ENCODE data around the gene FCER1A.
"Not testable (repeated sequence)": the region's sequence is repeated elsewhere in the genome, so short reads cannot be mapped to it uniquely, and the experiment has no call there.

The FCER1A gene

DNA sequence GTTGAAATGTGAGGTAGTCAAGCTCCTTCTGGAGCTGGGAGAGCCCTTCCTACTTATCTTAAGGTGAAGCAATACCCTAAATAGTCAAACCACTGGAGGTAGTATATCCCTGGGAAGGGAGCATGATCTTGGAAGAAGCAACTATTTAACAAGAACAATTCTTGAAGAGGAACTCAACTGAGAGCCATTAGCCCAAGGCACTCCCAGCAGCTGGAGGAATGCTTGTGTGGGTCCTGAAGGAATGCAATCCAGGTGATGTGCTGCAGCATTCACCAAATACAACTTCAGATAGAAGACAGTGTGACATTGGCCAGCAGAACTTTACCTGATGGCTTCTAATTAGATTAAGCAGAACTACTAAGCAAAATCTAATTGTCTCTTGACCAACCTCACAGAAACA is 9.5 kb downstream of the FCER1A start:
- Histone ChIP-seq H3K4me1 (ENCODE audit: insufficient read depth, low read length) (no peaks in the 10 kb centered on the region), H3K27me3 (ENCODE audit: insufficient read depth, low read length) (no peaks in the 10 kb centered on the region), H3K4me3 (ENCODE audit: low read length) (no peak overlapping the region), H3K9me3 (ENCODE audit: low read length) (no peaks in the 10 kb centered on the region), H3K36me3 (ENCODE audit: insufficient read depth, low read length) (no peaks in the 10 kb centered on the region), H2AFZ (ENCODE audit: low read depth, low read length) (no peak overlapping the region)

DNA sequence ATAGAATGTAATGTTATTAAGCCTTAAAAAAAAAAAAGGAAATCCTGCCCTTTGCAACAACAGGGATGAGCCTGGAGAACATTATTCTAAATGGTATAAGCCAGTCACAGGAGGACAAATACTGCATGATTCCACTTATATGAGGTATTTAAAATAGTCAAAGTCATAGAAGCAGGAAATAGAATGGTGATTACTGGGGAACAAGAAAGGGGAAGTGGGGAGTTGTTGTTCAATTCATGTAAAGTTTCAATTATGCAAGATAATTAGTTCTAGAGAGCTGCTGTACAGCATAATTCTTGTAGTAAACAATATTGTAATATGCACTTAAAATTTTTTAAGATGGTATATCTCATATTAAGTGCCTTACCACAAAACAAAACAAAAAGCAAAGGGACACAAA is 13.2 kb downstream of the FCER1A start:
- Histone ChIP-seq H3K4me1 (ENCODE audit: insufficient read depth, low read length) (no peaks in the 10 kb centered on the region), H2AFZ (ENCODE audit: low read depth, low read length) (no peak overlapping the region), H3K36me3 (ENCODE audit: insufficient read depth, low read length) (no peaks in the 10 kb centered on the region), H3K4me3 (ENCODE audit: low read length) (no peak overlapping the region), H3K27me3 (ENCODE audit: insufficient read depth, low read length) (peaks cover 3% of the 10 kb centered on the region), H3K9me3 (ENCODE audit: low read length) (no peaks in the 10 kb centered on the region)

DNA sequence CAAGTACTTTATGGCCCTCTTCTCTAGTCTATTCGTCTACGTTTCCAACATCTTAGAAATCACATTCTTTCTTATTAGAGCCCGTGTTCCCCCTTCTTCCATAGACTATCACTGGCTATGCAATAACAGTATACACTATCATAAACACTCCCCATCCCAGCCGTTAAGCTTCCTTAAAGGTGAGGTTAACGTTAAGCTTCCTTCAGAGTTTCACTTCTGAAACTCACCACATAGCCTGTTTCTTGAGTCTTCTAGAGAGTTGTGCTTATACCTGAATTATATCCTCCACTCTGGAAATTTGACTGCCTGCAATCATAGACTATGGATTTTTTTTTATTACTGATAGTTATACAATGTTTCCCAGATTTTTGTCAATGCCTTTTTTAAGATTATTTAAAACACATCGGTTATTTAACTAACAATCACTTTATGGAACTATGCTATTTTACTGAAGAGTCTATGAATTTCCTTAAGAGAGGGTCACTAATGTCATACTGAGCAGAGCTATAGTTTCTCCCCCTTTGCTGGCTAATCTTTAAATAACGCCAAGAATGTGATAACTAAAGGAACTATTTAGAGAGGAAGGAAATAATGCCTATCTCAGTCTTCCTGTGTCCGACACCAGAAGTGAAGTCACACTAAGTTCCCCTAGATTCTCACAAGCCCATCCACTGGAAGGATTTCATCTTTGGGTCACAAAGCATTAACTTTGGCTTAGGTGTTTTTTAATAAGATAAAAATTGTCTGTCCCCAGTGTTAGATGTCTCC is 16.8 kb downstream of the FCER1A start:
- Histone ChIP-seq H3K4me3 (ENCODE audit: low read length) (no peak overlapping the region), H3K27me3 (ENCODE audit: insufficient read depth, low read length) (peaks cover 3% of the 10 kb centered on the region), H3K4me1 (ENCODE audit: insufficient read depth, low read length) (no peaks in the 10 kb centered on the region), H2AFZ (ENCODE audit: low read depth, low read length) (no peak overlapping the region), H3K9me3 (ENCODE audit: low read length) (no peaks in the 10 kb centered on the region), H3K36me3 (ENCODE audit: insufficient read depth, low read length) (no peaks in the 10 kb centered on the region)

DNA sequence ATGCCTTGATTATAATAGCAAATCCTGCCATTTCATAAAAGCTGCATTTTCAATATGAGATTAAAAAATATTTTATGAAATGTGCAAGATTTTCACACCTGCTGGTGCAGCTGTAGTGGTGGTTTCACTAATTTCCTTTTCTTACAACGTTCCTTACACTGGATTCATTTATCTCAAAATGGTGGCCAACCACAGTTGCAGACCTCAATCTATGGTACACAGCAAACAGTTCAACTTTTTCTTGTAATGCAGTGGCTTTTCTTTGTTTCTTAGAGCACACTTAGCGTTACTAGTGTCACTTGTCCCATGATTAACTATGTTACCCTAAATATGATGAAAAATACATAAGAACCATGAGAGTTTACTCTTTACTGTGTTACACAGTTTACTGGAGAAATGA is 32.7 kb downstream of the FCER1A start:
- H3K9me3 ChIP-seq (ENCODE audit: low read length): no peaks in the 10 kb centered on the region
- no peak overlapping the region for H3K4me3 ChIP-seq (ENCODE audit: low read length)
- no peaks in the 10 kb centered on the region for H3K27me3 ChIP-seq (ENCODE audit: insufficient read depth, low read length)
- H2AFZ ChIP-seq (ENCODE audit: low read depth, low read length): no peak overlapping the region
- H3K4me1 ChIP-seq (ENCODE audit: insufficient read depth, low read length): no peaks in the 10 kb centered on the region
- H3K36me3 ChIP-seq (ENCODE audit: insufficient read depth, low read length): no peaks in the 10 kb centered on the region

DNA sequence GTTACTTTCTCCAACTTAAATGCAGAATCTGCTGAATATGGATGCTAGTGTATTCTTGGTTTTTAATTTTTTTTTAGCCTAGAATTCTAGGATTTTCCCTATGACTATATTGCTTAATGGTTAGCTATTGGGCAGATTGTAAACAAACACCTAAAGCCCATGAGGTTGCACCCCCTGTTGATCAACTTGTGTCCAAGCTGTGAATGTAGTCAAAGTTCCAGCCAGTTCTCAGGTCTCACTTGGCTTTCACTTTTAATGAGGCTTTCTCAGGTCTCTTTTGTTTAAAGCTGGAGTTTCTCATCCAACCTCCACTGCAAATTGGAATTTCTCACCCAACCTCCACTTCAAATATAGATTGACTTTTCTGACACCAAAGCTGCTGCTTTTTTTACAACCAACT is 35.9 kb downstream of the FCER1A start:
- H3K4me3 ChIP-seq (ENCODE audit: low read length): no peak overlapping the region

DNA sequence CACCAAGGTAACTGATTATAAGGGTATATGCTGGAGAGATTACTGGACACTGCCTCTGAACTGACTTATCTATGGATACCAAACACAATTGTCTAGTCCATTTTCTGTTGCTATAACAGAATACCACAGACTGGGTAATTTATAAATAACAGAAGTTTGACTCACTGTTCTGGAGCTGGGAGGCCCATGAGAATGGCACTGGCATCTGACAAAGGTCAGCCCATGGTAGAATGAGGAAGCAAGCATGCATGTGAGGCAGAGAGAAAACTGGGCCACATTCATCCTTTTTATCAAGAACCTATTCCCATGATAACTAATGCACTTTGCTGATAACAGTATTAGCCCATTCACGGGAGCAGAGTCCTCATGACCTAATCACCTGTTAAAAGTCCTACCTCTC is 37.4 kb downstream of the FCER1A start:
- no peak overlapping the region for H3K4me3 ChIP-seq (ENCODE audit: low read length)
- H3K36me3 ChIP-seq (ENCODE audit: insufficient read depth, low read length): no peaks in the 10 kb centered on the region
- H3K27me3 ChIP-seq (ENCODE audit: insufficient read depth, low read length): no peaks in the 10 kb centered on the region
- H3K4me1 ChIP-seq (ENCODE audit: insufficient read depth, low read length): no peaks in the 10 kb centered on the region
- H3K9me3 ChIP-seq (ENCODE audit: low read length): no peaks in the 10 kb centered on the region
- no peak overlapping the region for H2AFZ ChIP-seq (ENCODE audit: low read depth, low read length)

More for the DNA sequence above, 35.9 kb downstream of the FCER1A start:
- Histone ChIP-seq H3K4me1 (ENCODE audit: insufficient read depth, low read length) (no peaks in the 10 kb centered on the region), H2AFZ (ENCODE audit: low read depth, low read length) (no peak overlapping the region), H3K27me3 (ENCODE audit: insufficient read depth, low read length) (no peaks in the 10 kb centered on the region), H3K36me3 (ENCODE audit: insufficient read depth, low read length) (no peaks in the 10 kb centered on the region), H3K9me3 (ENCODE audit: low read length) (no peaks in the 10 kb centered on the region)

DNA sequence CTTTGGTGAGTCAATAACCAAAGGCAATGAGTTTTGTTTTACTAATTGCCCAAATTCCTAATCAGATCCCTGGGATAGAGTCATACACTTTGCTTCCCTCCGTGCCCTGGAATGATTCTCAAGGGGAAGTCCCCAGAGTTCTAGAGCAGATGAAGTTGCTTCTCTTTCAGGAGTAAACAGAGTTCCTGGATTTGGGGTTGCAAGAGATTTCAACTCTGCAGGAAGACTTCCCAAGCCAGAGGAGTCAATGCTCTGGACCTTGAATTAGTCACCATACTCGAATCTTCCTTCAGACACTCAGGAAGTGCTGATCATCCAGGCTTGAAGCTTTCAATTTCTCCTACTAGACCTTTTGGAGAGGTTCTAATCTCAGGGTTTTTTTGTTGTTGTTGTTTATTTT is 39.6 kb downstream of the FCER1A start:
- Histone ChIP-seq H3K4me1 (ENCODE audit: insufficient read depth, low read length) (no peaks in the 10 kb centered on the region), H2AFZ (ENCODE audit: low read depth, low read length) (no peak overlapping the region), H3K27me3 (ENCODE audit: insufficient read depth, low read length) (no peaks in the 10 kb centered on the region), H3K36me3 (ENCODE audit: insufficient read depth, low read length) (no peaks in the 10 kb centered on the region), H3K4me3 (ENCODE audit: low read length) (no peak overlapping the region), H3K9me3 (ENCODE audit: low read length) (no peaks in the 10 kb centered on the region)

DNA sequence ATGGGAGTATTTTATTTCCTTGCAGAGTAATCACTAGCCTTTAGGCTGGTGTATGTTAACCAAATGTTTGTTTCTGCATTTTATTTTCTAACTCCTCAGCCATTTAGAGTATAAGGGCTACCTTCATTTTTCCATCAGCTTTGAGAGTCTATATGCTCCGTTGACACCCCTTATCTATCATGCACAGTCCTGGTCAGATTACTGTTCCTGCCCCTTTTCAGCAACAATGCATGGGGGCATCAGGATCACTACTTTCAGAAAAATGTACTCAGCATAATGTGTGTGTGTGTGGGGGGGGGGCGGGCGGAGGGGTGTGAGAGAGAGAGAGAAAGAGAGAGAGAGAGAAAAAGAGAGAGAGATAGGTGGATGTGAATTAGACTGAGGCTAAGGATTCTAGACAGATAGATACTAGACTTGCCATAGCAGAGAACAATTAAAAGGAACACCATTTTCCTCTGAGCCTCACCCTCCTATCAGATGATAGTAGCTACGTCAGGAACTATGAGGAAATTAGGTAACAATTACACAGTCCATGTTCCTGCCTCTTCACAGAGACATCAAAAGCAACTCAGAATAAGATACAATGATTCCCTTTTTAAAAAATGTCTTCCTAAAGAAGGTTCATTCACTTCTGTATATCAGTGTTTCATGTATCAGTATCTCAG is 40.8 kb downstream of the FCER1A start:
- Histone ChIP-seq H3K36me3 (ENCODE audit: insufficient read depth, low read length) (no peaks in the 10 kb centered on the region), H3K9me3 (ENCODE audit: low read length) (no peaks in the 10 kb centered on the region), H3K4me3 (ENCODE audit: low read length) (no peak overlapping the region), H3K4me1 (ENCODE audit: insufficient read depth, low read length) (no peaks in the 10 kb centered on the region), H2AFZ (ENCODE audit: low read depth, low read length) (no peak overlapping the region), H3K27me3 (ENCODE audit: insufficient read depth, low read length) (no peaks in the 10 kb centered on the region)

DNA sequence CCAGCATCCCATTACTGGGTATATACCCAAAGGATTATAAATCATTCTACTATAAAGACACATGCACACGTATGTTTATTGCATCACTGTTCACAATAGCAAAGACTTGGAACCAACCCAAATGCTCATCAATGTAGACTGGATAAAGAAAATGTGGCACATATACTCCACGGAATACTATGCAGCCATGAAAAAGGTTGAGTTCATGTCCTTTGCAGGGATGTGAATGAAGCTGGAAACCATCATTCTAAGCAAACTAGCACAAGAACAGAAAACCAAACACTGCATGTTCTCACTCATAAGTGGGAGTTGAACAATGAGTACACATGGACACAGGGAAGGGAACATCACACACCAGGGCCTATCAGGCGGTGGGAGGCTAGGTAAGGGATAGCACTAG is 47.2 kb downstream of the FCER1A start:
- H3K27me3 ChIP-seq (ENCODE audit: insufficient read depth, low read length); H3K4me3 ChIP-seq (ENCODE audit: low read length); H3K9me3 ChIP-seq (ENCODE audit: low read length); H2AFZ ChIP-seq (ENCODE audit: low read depth, low read length); H3K36me3 ChIP-seq (ENCODE audit: insufficient read depth, low read length); H3K4me1 ChIP-seq (ENCODE audit: insufficient read depth, low read length): not testable (repeated sequence)

DNA sequence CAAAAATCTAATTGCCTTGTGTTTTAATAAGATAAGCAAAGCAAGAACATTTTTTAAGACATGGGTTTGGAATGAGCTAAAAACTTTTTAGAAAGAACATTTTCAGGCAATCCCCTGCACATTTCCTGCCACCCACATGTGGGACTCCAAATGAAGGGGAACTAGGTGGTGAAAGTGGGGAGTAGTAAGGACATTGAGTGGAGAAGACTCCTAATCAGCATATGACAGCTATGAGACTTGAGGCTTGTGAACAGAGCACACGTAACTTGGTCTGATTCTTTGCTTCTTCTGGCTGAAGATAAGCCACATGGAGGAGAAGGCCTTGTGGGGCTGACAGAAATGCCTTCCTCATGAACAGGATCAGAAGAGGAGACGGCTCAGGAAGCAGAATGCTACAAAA is 50.3 kb downstream of the FCER1A start:
- Histone ChIP-seq H3K4me3 (ENCODE audit: low read length) (no peak overlapping the region), H3K4me1 (ENCODE audit: insufficient read depth, low read length) (no peaks in the 10 kb centered on the region), H3K27me3 (ENCODE audit: insufficient read depth, low read length) (no peaks in the 10 kb centered on the region), H3K36me3 (ENCODE audit: insufficient read depth, low read length) (no peaks in the 10 kb centered on the region), H2AFZ (ENCODE audit: low read depth, low read length) (no peak overlapping the region), H3K9me3 (ENCODE audit: low read length) (no peaks in the 10 kb centered on the region)
